Activated gamma-delta T cell (primary cell): Measurements from ENCODE around the gene SLC35G2.
"Not testable (repeated sequence)": the region's sequence is repeated elsewhere in the genome, so short reads cannot be mapped to it uniquely, and the experiment has no call there.

Source experiments
- DNase-seq: peaks from one replicate; lab custom pipeline; 2025; lab: John Stamatoyannopoulos, UW

The SLC35G2 gene

DNA sequence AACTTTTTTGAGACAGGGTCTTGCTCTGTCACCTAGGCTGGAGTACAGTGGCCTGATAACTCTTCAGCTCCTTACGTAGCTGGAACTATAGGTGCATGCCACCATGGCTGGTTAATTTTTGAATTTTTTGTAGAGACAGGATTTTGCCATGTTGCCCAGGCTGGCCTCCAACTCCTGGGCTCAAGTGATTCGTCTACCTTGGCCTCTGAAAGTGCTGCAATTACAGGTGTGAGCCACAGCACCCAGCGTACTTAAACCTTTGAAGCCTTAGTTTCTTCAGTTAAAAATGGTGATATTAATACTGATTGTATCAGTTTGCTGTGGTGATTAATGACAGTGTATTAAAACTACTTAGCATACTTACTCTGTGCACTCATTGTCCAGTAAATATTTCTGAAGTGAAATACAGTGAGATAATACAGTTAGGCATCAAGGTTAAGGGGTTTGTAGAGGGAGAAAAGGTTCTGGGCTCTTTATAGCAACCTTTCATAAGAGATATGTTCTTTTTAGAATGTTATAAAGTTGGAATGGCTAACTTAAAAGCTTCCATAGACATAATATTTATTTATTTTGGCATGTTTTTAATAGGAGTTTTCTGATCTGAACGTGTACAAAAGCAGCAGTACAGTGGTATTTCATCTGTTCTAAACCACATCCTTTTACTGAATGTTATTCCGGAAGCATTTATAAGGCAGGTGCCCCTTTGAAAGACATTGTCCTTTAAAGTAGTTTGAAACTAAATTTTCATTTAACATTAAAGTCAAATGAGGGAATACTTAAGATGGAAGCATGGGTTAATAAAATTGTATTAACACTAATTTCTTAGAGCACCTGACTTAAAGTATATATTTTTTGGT, 66.7 kb downstream of the SLC35G2 start:
- no peak for DNase-seq

DNA sequence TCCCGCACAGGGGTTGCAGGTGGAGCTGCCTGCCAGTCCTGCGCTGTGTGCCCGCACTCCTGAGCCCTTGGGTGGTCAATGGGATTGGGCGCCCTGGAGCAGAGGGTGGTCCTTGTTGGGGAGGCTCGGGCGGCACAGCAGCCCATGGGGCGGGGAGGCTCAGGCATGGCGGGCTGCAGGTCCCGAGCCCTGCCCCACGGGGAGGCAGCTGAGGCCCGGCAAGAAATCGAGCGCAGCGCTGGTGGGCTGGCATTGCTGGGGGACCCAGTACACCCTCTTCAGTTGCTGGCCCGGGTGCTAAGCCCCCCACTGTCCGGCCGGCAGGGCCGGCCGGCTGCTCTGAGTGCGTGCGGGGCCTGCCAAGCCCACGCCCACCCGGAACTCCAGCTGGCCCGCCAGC, 71.0 kb downstream of the SLC35G2 start:
- DNase-seq = no peak

DNA sequence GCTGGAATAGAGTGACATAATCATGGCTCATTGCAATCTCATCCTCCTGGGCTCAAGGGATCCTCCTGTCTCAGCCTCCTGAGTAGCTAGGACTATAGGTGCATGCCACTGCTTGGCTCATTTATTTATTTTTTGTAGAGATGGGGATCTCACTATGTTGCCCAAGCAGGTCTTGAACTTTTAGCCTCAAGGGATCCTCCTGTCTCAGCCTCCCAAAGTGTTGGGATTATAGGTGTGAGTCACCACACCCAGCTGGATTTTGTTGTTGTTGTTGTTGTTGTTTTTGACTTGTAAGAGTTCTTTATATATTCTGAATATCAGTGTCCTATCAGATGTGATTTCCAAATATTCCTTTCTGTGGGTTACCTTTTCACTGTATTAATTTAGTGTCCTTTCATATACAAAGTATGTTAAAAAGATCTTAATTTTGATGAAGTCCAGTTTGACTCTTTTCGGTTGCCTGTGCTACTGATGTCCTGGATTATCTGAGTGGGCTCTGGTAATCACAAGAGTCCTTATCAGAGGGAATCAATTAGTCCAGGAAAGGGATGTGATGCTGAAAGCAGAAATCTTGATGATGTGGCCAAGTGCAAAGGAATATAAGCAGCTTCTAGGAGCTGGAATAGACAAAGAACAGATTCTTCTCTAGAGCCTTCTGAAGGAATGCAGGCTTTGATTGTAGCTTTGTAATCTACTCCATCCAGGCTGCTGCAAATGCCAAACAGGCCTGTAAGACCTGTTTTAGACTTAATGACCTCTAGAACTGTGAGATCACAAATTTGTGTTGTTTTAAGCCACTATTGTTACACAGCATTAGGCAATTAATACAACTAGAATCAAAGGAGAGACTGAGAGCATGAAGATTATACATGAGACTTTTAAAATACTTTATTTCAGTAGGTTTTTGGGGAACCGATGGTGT, 73.3 kb downstream of the SLC35G2 start:
- DNase-seq = no peak

DNA sequence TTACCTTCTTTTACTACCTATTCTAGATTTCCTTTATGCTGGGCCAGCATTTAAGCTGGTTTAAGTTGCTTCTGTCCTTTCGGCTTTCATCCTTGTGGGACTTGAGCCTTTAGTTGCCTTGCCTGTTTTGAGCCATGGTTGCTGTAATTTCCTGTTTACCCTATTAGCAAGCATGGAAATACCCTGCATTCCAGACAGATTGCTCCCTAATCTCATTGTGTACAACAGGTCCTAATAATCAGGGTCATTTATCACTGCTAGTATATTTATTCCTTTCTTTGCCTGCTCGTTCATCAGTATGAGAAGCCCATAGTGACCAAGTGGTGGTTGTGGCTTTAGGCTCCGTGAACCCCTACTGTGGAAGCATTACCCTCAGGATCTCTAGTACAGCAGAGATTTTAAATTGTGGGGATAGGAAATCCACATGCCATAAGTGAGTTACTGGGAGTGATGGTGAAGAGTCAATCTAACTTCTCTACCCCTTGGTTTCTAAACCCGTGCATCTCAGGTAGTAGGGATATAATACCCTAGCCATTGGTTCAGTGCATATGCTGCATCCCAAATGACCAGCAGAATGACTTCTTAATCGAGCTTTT, 75.0 kb downstream of the SLC35G2 start:
- DNase-seq = no peak

DNA sequence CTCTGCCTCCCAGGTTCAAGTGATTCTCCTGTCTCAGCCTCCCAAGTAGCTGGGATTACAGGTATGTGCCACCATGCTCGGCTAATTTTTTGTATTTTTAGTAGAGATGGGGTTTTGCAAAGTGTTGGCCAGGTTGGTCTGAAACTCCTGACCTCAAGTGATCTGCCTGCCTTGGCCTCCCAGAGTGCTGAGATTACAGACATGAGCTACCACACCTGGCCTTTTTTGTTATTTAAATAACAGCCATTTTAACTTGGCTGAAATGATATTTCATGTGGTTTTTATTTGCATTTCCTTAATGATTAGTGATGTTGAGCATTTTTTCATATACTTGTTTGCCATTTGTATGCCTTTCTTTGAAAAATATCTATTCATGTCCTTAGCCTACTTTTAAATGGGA, 78.2 kb downstream of the SLC35G2 start:
- DNase-seq = not testable (repeated sequence)

DNA sequence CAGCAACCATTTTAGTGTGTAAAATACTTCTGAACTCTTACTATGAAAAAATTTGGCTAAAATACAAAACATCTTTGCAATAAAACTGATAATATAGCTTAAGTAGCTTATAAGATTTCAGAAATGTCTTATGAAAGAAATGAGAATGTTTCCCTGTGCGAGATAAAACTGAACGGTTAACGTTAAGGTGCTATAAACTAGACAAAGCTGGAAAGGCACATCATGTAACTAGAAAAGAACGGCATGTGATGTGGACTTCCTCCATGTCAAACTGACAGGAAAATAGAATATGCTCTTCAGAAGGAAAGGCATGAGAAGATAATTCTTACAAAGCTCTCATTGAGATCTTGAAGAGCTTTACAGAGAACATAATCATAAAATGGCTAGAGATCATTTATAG, 79.6 kb downstream of the SLC35G2 start:
- DNase-seq = no peak

DNA sequence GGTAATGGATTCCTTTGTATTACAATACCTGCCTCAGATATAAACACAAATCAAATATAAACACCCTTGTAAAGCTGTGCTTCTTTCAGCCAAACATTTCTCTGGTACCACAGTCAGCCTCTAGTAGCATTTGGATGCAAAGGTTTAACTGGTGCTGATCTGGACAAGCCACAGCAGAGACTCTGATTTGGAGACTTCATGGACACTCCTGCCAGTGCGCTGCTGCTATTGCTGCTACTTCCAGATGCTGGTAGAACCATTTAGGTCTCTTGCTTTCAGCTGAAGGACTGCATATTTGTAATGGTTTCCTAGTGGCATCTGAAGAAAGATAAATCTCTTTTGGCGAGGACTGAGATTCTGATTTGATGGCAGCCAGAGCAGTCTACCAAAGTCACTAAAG, 80.0 kb downstream of the SLC35G2 start:
- DNase-seq = no peak

DNA sequence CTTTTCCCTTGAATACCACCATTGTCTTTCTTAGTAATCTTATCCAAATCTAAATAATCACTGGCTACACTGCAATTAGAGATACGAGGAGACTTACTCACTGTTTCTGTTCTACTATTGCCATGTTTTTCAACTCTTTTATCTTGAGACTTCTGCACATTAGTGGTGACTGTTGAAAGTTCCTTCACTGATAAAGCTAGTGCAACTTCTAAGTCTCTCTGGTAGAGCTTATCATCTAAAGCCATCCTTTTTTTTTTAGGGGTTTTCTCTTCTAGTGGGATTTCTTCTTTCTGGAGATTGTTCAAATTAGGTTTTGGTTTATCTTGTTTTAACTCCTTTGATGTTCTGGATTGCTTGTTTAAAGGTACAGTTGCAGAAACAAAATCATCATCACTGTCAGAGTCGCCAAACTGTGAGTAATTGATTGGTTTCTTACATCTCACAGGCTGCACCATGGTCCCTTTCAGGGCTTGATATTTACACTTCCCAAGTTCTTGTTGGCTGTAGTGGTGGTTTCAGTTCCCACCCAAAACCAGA, 80.8 kb downstream of the SLC35G2 start:
- no peak for DNase-seq

DNA sequence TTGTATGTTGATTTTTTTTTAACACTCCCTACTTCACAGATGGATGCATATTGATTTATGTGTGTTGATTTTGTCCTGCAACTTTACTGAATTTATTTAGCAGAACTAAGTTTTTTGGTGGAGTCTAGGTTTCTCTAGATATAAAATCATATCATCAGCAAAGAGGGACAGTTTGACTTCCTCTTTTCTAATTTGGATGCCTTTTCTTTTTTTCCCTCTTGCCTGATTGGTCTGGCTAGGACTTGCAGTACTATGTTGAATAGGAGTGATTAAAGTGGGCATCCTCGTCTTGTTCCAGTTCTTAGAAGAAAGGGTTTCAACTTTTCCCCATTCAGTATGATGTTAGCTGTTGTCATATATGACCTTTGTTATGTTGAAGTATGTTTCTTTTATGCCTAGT, 81.8 kb downstream of the SLC35G2 start:
- not testable (repeated sequence) for DNase-seq

DNA sequence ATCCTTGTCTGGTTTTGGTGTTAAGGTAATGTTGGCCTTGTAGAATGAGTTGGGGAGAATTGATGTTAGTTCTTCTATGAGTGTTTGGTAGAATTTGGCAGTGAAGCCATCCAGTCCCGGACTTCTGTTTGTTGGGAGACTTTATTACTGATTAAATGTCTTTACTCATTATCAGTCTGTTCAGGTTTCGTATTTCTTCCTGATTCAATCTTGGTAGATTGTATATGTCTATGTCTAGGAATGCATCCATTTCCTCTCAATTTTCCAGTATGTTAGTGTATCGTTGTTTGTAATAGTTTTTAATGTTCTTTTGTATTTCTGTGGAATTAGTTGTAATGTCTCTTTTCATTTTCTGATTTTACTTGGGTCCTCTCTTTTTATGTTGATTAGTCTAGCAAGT, 82.5 kb downstream of the SLC35G2 start:
- DNase-seq = no peak

DNA sequence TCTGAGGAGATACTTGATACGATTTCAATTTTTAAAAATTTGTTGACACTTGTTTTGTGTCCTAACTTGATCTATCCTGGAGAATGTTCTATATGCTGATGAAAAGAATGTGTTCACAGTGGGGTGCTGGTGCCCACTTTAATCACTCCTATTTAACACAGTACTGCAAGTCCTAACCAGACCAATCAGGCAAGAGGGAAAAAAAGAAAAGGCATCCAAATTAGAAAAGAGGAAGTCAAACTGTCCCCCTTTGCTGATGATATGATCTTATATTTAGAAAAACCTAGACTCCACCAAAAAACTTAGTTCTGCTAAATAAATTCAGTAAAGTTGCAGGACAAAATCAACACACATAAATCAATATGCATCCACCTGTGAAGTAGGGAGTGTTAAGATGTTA, 83.6 kb downstream of the SLC35G2 start:
- not testable (repeated sequence) for DNase-seq

DNA sequence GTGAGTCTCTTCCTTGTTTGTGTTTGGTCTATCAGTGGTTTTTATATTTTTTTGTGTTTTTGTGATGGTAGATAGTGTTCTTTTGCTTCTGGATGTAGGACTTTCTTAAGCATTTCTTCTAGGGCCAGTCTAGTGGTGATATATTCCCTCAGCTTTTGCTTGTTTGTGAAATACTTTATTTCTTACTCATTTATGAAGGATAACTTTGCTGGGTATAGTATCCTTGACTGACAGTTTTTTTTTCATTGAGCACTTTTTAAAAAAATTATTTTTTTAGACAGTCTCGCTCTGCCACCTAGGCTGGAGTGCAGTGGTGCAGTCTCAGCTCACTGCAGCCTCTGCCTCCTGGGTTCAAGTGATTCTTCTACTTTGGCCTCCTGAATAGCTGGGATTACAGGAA, 85.0 kb downstream of the SLC35G2 start:
- no peak for DNase-seq

DNA sequence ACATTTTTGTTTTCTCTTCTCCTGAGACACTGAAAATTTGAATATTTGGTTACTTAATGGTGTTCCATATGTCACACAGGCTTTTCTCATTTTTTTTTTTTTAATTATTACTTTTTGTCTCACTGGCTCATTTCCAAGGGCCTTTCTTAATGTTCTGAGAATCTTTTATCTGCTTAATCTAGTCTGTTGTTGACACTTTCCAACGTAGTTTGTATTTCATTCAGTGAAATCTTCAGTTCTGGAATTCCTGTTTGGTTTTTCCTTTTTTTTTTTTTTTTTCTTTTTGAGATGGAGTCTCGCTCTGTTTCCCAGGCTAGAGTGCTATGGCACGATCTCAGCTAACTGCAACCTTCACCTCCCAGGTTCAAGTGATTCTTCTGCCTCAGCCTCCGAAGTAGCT, 85.8 kb downstream of the SLC35G2 start:
- no peak for DNase-seq
